ENCODE results near the gene NTM.
"Not testable (repeated sequence)": the region's sequence is repeated elsewhere in the genome, so short reads cannot be mapped to it uniquely, and the experiment has no call there.

NTM gene

DNA sequence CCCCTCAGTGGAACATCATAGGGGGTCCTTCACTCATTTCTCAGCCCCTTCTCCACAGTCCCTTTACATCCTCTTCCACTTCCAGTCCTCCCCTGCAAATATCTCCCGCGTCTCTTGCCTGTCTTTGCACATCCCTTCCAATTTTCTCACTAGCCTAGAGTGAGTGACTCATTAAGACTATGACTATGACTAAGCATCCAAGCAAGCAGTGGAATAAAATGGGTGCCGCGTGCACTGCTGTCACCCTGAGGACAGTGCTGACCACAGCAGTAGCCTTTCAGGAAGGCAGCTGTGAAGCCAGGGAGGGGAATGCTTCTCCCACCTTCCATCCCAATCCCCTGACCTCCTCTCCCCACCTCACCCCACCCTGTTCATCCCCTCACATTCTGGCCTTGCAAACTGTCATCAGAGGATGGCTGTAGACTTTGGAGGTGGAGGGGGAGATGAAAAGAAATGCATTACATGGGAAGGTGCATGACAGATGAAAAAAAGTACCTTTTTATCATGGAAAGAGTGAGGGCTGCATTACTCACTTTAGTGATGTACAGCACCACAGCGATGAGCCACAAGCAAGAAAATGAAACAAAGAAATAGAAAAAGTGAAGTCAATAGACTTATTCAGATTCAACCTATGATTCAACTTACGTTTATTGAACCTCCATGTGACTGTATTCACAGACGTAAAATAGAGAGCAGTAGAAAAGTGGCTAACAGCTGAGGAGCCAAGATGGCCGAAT, 948.2 kb downstream of the NTM start:
- H3K4me3 ChIP-seq (ENCODE audit: low read length) = no peak overlapping the region
- no peaks in the 10 kb centered on the region for H3K27me3 ChIP-seq (replicated peaks; ENCODE audit: control insufficient read depth, insufficient read depth, low read length)
- peak; percentile 42 for DNase-seq (ENCODE audit: low read depth)
- H3K36me3 ChIP-seq (ENCODE audit: control insufficient read depth, insufficient read depth, low read length, severe bottlenecking) = no peaks in the 10 kb centered on the region
- no peaks in the 10 kb centered on the region for H3K9me3 ChIP-seq (ENCODE audit: control insufficient read depth, low read length)
- H3K9ac ChIP-seq (ENCODE audit: low read length) = no peak overlapping the region
- H3K4me1 ChIP-seq (ENCODE audit: control insufficient read depth, insufficient read depth, low read length) = no peaks in the 10 kb centered on the region

DNA sequence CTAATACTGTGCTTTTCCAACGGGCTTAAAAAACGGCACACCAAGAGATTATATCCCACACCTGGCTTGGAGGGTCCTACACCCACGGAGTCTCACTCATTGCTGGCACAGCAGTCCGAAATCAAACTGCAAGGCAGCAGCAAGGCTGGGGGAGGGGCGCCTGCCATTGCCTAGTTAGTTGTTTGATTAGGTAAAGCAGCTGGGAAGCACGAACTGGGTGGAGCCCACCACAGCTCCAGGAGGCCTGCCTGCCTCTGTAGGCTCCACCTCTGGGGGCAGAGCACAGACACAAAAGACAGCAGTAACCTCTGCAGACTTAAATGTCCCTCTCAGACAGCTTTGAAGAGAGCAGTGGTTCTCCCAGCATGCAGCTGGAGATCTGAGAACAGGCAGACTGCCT, 949.0 kb downstream of the NTM start:
- not testable (repeated sequence) for H3K4me3 ChIP-seq (ENCODE audit: low read length); H3K9ac ChIP-seq (ENCODE audit: low read length); H3K9me3 ChIP-seq (ENCODE audit: control insufficient read depth, low read length); H3K36me3 ChIP-seq (ENCODE audit: control insufficient read depth, insufficient read depth, low read length, severe bottlenecking); DNase-seq (ENCODE audit: low read depth); H3K27me3 ChIP-seq (replicated peaks; ENCODE audit: control insufficient read depth, insufficient read depth, low read length); H3K4me1 ChIP-seq (ENCODE audit: control insufficient read depth, insufficient read depth, low read length)

DNA sequence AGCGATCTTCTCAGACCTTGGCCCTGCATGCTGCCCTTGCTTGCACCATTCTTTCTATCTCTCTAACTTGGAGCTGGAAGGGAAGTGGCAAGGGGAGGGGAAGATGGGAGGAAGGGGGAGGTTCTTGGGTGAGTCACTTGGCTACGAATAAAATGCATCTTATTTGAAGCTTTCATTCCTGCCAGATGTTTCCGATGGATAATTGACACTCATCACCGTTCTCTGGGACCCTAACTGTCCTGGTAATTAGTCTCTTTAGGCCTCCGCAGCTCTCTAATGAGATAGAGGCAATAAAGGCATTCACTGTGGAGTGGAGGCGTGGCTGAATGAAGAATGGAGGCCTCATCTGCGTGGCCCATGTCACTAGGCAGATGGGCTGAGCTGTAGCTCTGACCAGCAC, 960.1 kb downstream of the NTM start:
- Histone ChIP-seq H3K27me3 (replicated peaks; ENCODE audit: control insufficient read depth, insufficient read depth, low read length) (no peaks in the 10 kb centered on the region), H3K9ac (ENCODE audit: low read length) (no peak overlapping the region), H3K4me1 (ENCODE audit: control insufficient read depth, insufficient read depth, low read length) (no peaks in the 10 kb centered on the region), H3K36me3 (ENCODE audit: control insufficient read depth, insufficient read depth, low read length, severe bottlenecking) (no peaks in the 10 kb centered on the region), H3K4me3 (ENCODE audit: low read length) (no peak overlapping the region), H3K9me3 (ENCODE audit: control insufficient read depth, low read length) (no peaks in the 10 kb centered on the region)
- no peak for DNase-seq (ENCODE audit: low read depth)

DNA sequence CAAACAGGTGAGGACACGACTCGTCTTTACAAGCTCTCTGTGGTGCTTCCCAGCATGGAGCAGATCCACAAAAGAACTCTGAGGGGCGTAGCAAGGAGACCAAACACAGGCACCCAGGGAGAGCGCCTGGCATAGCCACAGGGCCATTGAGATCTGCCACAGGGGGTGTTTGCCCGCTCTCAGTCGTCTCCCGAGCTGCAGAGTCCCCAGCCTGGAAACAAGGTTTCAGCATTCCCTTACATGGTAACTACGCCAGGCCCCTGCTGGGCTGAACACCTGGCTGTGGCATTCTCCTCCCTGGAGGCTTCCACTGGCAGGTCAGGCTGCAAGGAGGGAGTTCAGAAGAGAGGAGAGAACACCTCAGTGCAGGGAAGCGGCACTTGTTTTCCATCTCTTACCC, 962.1 kb downstream of the NTM start:
- H3K9me3 ChIP-seq (ENCODE audit: control insufficient read depth, low read length) = no peaks in the 10 kb centered on the region
- no peaks in the 10 kb centered on the region for H3K4me1 ChIP-seq (ENCODE audit: control insufficient read depth, insufficient read depth, low read length)
- H3K27me3 ChIP-seq (replicated peaks; ENCODE audit: control insufficient read depth, insufficient read depth, low read length) = no peaks in the 10 kb centered on the region
- no peak overlapping the region for H3K4me3 ChIP-seq (ENCODE audit: low read length)
- no peaks in the 10 kb centered on the region for H3K36me3 ChIP-seq (ENCODE audit: control insufficient read depth, insufficient read depth, low read length, severe bottlenecking)
- DNase-seq (ENCODE audit: low read depth) = no peak
- no peak overlapping the region for H3K9ac ChIP-seq (ENCODE audit: low read length)

DNA sequence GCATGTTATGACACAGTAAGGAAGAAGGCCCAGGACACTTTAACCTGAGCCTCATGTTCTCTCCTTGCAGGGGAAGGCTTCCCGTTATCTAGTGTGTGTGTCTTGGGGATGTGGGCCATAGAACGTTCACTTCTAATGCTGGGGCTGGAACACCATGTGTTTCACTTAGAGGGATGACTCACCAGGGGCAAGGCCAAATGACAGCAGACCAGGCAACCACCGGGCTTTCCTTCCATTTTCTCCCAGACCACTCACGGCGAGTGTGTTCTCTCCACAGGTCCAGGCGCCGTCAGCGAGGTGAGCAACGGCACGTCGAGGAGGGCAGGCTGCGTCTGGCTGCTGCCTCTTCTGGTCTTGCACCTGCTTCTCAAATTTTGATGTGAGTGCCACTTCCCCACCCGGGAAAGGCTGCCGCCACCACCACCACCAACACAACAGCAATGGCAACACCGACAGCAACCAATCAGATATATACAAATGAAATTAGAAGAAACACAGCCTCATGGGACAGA, 964.4 kb downstream of the NTM start:
- no peak overlapping the region for H3K9ac ChIP-seq (ENCODE audit: low read length)
- no peaks in the 10 kb centered on the region for H3K9me3 ChIP-seq (ENCODE audit: control insufficient read depth, low read length)
- no peak for DNase-seq (ENCODE audit: low read depth)
- no peaks in the 10 kb centered on the region for H3K36me3 ChIP-seq (ENCODE audit: control insufficient read depth, insufficient read depth, low read length, severe bottlenecking)
- peaks cover 5% of the 10 kb centered on the region for H3K27me3 ChIP-seq (replicated peaks; ENCODE audit: control insufficient read depth, insufficient read depth, low read length)
- H3K4me3 ChIP-seq (ENCODE audit: low read length) = no peak overlapping the region
- H3K4me1 ChIP-seq (ENCODE audit: control insufficient read depth, insufficient read depth, low read length) = peaks cover 3% of the 10 kb centered on the region

DNA sequence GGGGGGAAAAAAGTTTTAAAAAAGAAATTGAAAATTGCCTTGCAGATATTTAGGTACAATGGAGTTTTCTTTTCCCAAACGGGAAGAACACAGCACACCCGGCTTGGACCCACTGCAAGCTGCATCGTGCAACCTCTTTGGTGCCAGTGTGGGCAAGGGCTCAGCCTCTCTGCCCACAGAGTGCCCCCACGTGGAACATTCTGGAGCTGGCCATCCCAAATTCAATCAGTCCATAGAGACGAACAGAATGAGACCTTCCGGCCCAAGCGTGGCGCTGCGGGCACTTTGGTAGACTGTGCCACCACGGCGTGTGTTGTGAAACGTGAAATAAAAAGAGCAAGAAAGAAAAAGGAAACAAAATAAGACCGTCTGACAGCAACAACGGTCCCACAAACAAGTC, 964.9 kb downstream of the NTM start:
- H3K4me1 ChIP-seq (ENCODE audit: control insufficient read depth, insufficient read depth, low read length) = peaks cover 3% of the 10 kb centered on the region
- no peaks in the 10 kb centered on the region for H3K36me3 ChIP-seq (ENCODE audit: control insufficient read depth, insufficient read depth, low read length, severe bottlenecking)
- H3K9me3 ChIP-seq (ENCODE audit: control insufficient read depth, low read length) = no peaks in the 10 kb centered on the region
- no peak overlapping the region for H3K4me3 ChIP-seq (ENCODE audit: low read length)
- no peak overlapping the region for H3K9ac ChIP-seq (ENCODE audit: low read length)
- no peak for DNase-seq (ENCODE audit: low read depth)
- peaks cover 5% of the 10 kb centered on the region for H3K27me3 ChIP-seq (replicated peaks; ENCODE audit: control insufficient read depth, insufficient read depth, low read length)

DNA sequence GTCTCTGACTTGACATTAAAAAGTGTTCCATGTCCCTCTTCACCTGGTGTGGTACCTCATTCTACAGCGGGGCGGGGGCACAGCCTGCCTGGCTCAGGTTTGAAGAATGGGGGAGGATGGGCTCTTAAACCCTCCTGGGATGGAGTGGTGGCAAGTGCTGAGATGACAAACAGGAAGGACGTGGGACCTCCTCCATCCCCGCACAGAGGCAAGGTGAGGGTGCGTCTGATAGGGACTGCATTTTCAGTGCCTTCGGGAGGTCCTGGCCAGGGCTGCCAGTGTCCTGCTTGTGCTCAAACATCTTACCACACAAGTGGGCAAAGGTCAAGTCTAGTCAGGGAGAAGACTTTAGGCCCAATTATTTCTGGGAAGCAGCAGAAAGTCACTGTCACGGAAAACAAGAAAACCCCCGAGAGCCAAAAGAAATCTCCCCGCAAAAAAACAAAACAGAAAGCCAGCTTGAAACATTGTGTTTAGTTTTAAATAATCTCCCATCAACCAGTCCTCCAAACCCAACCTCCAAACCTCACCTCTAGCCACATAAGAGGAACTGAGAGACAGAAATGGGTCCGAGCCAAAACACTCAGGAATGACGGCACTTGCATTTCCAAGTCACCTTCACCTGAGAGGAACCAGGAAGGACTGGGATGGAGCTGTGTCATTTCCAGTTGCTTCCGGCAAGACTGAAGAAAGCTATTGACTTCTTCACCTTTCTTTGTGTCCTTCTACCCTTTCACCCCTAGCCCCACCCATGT, 966.5 kb downstream of the NTM start:
- peaks cover 11% of the 10 kb centered on the region for H3K27me3 ChIP-seq (replicated peaks; ENCODE audit: control insufficient read depth, insufficient read depth, low read length)
- H3K36me3 ChIP-seq (ENCODE audit: control insufficient read depth, insufficient read depth, low read length, severe bottlenecking) = no peaks in the 10 kb centered on the region
- no peaks in the 10 kb centered on the region for H3K9me3 ChIP-seq (ENCODE audit: control insufficient read depth, low read length)
- H3K9ac ChIP-seq (ENCODE audit: low read length) = no peak overlapping the region
- no peak for DNase-seq (ENCODE audit: low read depth)
- peaks cover 3% of the 10 kb centered on the region for H3K4me1 ChIP-seq (ENCODE audit: control insufficient read depth, insufficient read depth, low read length)
- H3K4me3 ChIP-seq (ENCODE audit: low read length) = no peak overlapping the region

DNA sequence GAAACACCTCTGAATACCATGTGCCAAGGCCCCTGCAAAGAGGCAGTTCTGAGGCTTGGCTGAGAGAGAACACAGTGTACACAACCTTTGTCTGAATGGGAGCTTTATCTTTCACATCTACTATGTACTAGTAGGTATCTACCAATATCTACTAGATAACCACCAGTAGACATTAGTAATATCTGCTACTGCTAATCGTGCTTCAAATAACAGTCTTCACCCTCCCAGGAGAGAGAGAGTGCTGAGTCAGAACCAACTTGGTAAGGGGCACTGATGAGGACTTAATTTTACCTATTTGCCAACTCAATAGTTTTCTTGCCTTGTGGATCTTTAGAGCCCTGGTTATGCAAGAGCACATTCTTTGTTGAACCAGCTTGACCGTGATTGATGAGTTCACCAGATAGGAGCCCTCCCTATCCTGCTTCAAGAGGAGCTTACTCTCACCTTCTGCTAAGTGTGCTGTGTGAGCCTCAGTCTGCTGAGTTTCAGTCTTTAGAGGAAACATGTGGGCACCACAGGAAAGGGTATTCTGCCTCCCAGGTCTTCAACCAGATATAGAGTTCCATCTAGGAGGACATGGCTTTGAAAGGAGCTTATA, 967.5 kb downstream of the NTM start:
- Histone ChIP-seq H3K4me3 (ENCODE audit: low read length) (no peak overlapping the region), H3K27me3 (replicated peaks; ENCODE audit: control insufficient read depth, insufficient read depth, low read length) (peaks cover 11% of the 10 kb centered on the region), H3K9me3 (ENCODE audit: control insufficient read depth, low read length) (no peaks in the 10 kb centered on the region), H3K9ac (ENCODE audit: low read length) (no peak overlapping the region), H3K36me3 (ENCODE audit: control insufficient read depth, insufficient read depth, low read length, severe bottlenecking) (no peaks in the 10 kb centered on the region), H3K4me1 (ENCODE audit: control insufficient read depth, insufficient read depth, low read length) (peaks cover 3% of the 10 kb centered on the region)
- DNase-seq (ENCODE audit: low read depth) = no peak

DNA sequence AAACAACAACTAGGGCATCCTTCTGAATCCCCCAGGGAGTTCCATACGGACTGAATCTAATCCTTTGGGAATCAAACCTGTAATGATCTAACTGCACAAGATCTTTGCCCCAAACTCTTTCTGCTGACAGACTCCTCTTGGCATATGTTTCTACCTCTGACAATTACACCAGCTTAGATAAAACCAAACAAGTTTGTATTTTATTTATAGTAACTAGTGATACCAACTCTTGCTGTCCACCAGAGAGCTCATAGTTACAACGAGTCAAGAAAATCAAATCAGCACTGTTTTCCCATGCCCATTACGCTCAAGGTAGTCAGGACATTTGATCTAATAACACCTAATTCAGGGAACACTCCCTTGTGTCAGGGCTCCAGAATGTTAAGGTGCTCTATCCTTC, 972.0 kb downstream of the NTM start:
- peaks cover 3% of the 10 kb centered on the region for H3K4me1 ChIP-seq (ENCODE audit: control insufficient read depth, insufficient read depth, low read length)
- H3K27me3 ChIP-seq (replicated peaks; ENCODE audit: control insufficient read depth, insufficient read depth, low read length) = peaks cover 12% of the 10 kb centered on the region
- no peak overlapping the region for H3K4me3 ChIP-seq (ENCODE audit: low read length)
- no peak for DNase-seq (ENCODE audit: low read depth)
- no peaks in the 10 kb centered on the region for H3K36me3 ChIP-seq (ENCODE audit: control insufficient read depth, insufficient read depth, low read length, severe bottlenecking)
- no peak overlapping the region for H3K9ac ChIP-seq (ENCODE audit: low read length)
- H3K9me3 ChIP-seq (ENCODE audit: control insufficient read depth, low read length) = no peaks in the 10 kb centered on the region

DNA sequence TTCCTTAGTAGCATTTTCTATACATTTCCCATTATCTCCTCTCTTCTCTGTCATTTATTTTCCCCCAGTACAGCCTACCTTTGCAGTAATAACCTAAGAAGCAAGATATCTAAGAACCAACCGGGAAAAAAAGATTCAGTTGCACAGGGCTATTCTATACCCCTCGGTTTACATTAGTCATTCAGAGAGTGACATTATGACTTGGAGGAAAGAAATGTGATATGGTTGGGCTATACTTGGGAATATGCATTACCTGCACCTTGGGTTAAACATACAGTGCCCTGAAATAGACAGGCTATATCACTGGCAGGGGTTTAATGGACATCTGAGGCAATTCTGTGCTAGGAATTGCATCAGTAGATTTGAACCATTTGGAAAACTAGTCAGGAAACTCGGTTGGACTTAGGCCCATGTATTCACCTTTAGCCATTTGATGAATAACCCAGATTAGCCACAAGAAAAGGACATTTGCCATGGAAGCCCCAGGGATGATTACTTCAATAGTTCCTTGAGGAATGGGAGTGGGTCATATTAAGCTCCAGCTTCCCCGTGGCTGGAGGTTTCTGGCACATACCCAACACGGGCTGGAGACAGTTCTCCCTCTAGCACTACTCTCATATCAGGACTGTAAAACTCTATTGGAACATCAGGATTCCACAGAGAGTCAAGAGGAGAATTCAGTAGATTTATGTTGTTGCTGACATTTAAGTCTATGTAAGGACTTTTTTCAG, 973.2 kb downstream of the NTM start:
- DNase-seq (ENCODE audit: low read depth) = no peak

More for the DNA sequence above, 973.2 kb downstream of the NTM start:
- H3K9ac ChIP-seq (ENCODE audit: low read length) = no peak overlapping the region
- H3K36me3 ChIP-seq (ENCODE audit: control insufficient read depth, insufficient read depth, low read length, severe bottlenecking) = no peaks in the 10 kb centered on the region
- no peak overlapping the region for H3K4me3 ChIP-seq (ENCODE audit: low read length)
- no peaks in the 10 kb centered on the region for H3K9me3 ChIP-seq (ENCODE audit: control insufficient read depth, low read length)
- H3K27me3 ChIP-seq (replicated peaks; ENCODE audit: control insufficient read depth, insufficient read depth, low read length) = peaks cover 21% of the 10 kb centered on the region
- no peaks in the 10 kb centered on the region for H3K4me1 ChIP-seq (ENCODE audit: control insufficient read depth, insufficient read depth, low read length)

Data from adipocyte (in vitro differentiated cells).